HepG2 (cell line): ENCODE measurements around the gene TMPO. TPM values are rescaled to one million over a fixed set of nuclear protein-coding genes. Genes with fewer than 3 reads are reported as not detected.

Source experiments
- AKAP8 ChIP-seq: sonication (generic); formaldehyde crosslinking; IDR thresholded peaks from 2 replicates; pipeline ENCODE4 v1.5.1; 2020; ENCODE audit warnings: mild to moderate bottlenecking, missing genetic modification reagents
- ATF1 ChIP-seq: IDR thresholded peaks from 2 replicates; pipeline ENCODE4 v1.6.1; 2016; ENCODE audit warnings: mild to moderate bottlenecking, control low read depth
- CHCHD3 ChIP-seq: sonication (generic); formaldehyde crosslinking; IDR thresholded peaks from 2 replicates; pipeline ENCODE4 v1.8.0; 2022; ENCODE audit warnings: mild to moderate bottlenecking, missing genetic modification reagents, moderate library complexity
- CSRNP2 ChIP-seq: sonication (generic); formaldehyde crosslinking; conservative IDR thresholded peaks from 2 replicates; pipeline ENCODE4 v1.8.0; 2022; ENCODE audit warnings: low read depth, missing genetic modification reagents
- MEIS1 ChIP-seq: sonication (generic); formaldehyde crosslinking; IDR thresholded peaks from 2 replicates; pipeline ENCODE4 v1.9.0; 2021; ENCODE audit warnings: mild to moderate bottlenecking, missing genetic modification reagents, moderate library complexity, borderline replicate concordance
- MLX ChIP-seq: IDR thresholded peaks from 2 replicates; pipeline ENCODE4 v1.6.1; 2016
- MXD1 ChIP-seq: sonication (generic); formaldehyde crosslinking; IDR thresholded peaks from 2 replicates; pipeline ENCODE4 v1.4.0; 2020; ENCODE audit warnings: mild to moderate bottlenecking, missing genetic modification reagents
- NR1H2 ChIP-seq: sonication (generic); formaldehyde crosslinking; IDR thresholded peaks from 2 replicates; pipeline ENCODE4 v1.8.1; 2022; ENCODE audit warnings: low read depth, missing genetic modification reagents, borderline replicate concordance
- PREB ChIP-seq: sonication (generic); formaldehyde crosslinking; IDR thresholded peaks from 2 replicates; pipeline ENCODE4 v1.4.0; 2020; ENCODE audit warnings: missing genetic modification reagents
- SOX13 ChIP-seq, 3 experiments: fragments of 450-650 bp in 1 of 3; sonication (generic) in 1 of 3; formaldehyde crosslinking in 1 of 3; IDR thresholded peaks in 2 of 3; conservative IDR thresholded peaks in 1 of 3; 2 replicates each; pipeline versions ENCODE4 v1.5.0 to v1.6.1; 2016 to 2020; ENCODE audit warnings: antibody characterized with exemption in 1 of 3, mild to moderate bottlenecking in 1 of 3, missing compliant biosample characterization in 1 of 3, missing genetic modification reagents in 1 of 3, moderate library complexity in 1 of 3
- ZFP37 ChIP-seq: sonication (generic); formaldehyde crosslinking; IDR thresholded peaks from 2 replicates; pipeline ENCODE4 v1.4.0; 2020; ENCODE audit warnings: missing genetic modification reagents, borderline replicate concordance
- ZFP91 ChIP-seq: sonication (generic); formaldehyde crosslinking; IDR thresholded peaks from 2 replicates; pipeline ENCODE4 v1.9.0; 2022; ENCODE audit warnings: missing genetic modification reagents, mild to moderate bottlenecking, borderline replicate concordance
- ZNF253 ChIP-seq: sonication (generic); formaldehyde crosslinking; IDR thresholded peaks from 2 replicates; pipeline ENCODE4 v1.8.0; 2022; ENCODE audit warnings: mild to moderate bottlenecking, missing genetic modification reagents, borderline replicate concordance
- ZNF598 ChIP-seq: sonication (generic); formaldehyde crosslinking; IDR thresholded peaks from 2 replicates; pipeline ENCODE4 v1.5.1; 2020; ENCODE audit warnings: mild to moderate bottlenecking, missing genetic modification reagents, borderline replicate concordance
- ZNF609 ChIP-seq: sonication (generic); formaldehyde crosslinking; IDR thresholded peaks from 2 replicates; pipeline ENCODE4 v1.4.0; 2020; ENCODE audit warnings: mild to moderate bottlenecking, missing genetic modification reagents, borderline replicate concordance
- ZNF782 ChIP-seq: sonication (generic); formaldehyde crosslinking; IDR thresholded peaks from 2 replicates; pipeline ENCODE4 v1.4.0; 2020; ENCODE audit warnings: missing genetic modification reagents, mild to moderate bottlenecking, borderline replicate concordance
- polyA plus RNA-seq, 8 experiments: library from polyadenylated mRNA; depleted of rRNA in 3 of 8; stranded (reverse) in 7 of 8; unstranded in 1 of 8; fragments of >200 nt; fragmentation: Illumina TruSeq in 4 of 8; extraction: Trizol in 4 of 8; gene quantifications; 2 replicates each; pipeline versions ENCODE4 v1.2.1 to v1.2.3, GENCODE V29; 2011 to 2016; ENCODE audit warnings: low read depth in 4 of 8, missing spikeins in 1 of 8, mixed read lengths in 1 of 8; ENCODE audit not compliant: insufficient read depth in 1 of 8
- total RNA-seq, 5 experiments: library from RNA; depleted of rRNA; stranded (reverse); fragments of >200 nt; fragmentation: Illumina TruSeq; extraction: Trizol; gene quantifications; 2 replicates each; pipeline ENCODE4 v1.2.3, GENCODE V29; 2016; ENCODE audit warnings: low read depth in 1 of 5

The TMPO gene
- total and polyA plus RNA-seq, 2 of the 13 experiments (the other 11 are each of a cell fraction or from before 2014, with no cell fraction given), result 24.2 to 167 TPM

- TF ChIP-seq ZNF609 (CRISPR knock-in tag), result no peak
- no peak for TF ChIP-seq AKAP8 (CRISPR knock-in tag)
- no peak for TF ChIP-seq SOX13 (IDR thresholded peaks at IDR 0.05)
- no peak for TF ChIP-seq SOX13 (CRISPR knock-in tag; conservative IDR thresholded peaks at IDR 0.05 in 1 of 2, IDR thresholded peaks at IDR 0.05 in 1 of 2)
- 0 out of 2 replicates have a peak, but pooled peaks have one; percentile 30 for TF ChIP-seq MEIS1 (CRISPR knock-in tag)
- 0 out of 2 replicates have a peak, but pooled peaks have one; percentile 50 for TF ChIP-seq ZNF782
- TF ChIP-seq NR1H2 (CRISPR knock-in tag), result no peak
- TF ChIP-seq MLX (CRISPR knock-in tag), result no peak
- TF ChIP-seq CHCHD3 (CRISPR knock-in tag), result peak; percentile 70; the same call in 1 of the 2 replicates
- peak; percentile 61 for TF ChIP-seq ATF1 (CRISPR knock-in tag)
- no peak for TF ChIP-seq PREB (CRISPR knock-in tag)
- TF ChIP-seq ZFP37, result no peak
- peak; percentile 60 for TF ChIP-seq ZFP91 (CRISPR knock-in tag)
- no peak for TF ChIP-seq ZNF253 (CRISPR knock-in tag)
- no peak for TF ChIP-seq ZNF598
- peak; percentile 92 for TF ChIP-seq MXD1
- TF ChIP-seq CSRNP2, result no peak
Measured at GRCh38 chr12:98515287-98516110, at the start of gene TMPO (continued).
